Psoas muscle (tissue), 7 donors: ENCODE data around the gene RGS21. TPM values are rescaled to one million over a fixed set of nuclear protein-coding genes. Genes with fewer than 3 reads are reported as not detected.

Experiments used
- polyA plus RNA-seq, 3 donors: library from polyadenylated mRNA; stranded (reverse); fragments of 200-250 nt; gene quantifications; one replicate each; pipeline ENCODE4 v1.2.3, GENCODE V29; 2013
- total RNA-seq, 4 donors: library from RNA; stranded (reverse); fragmentation: NEBNext Ultra II Directional in 2 of 4; extraction: Animal tissue kit (Norgen Biotek cat#: 25700) in 2 of 4; gene quantifications; one replicate each; pipeline versions ENCODE4 v1.2.1 to v1.2.4, GENCODE V29; 2021 to 2023
- donor health status: healthy with polysubstance abuse.
- donor health status: DM: no; HTN: no; CAD: no; lungs with moderate emphysema.
- donor health status: Bipolar disorder and iron deficiency.
- donor health status: healthy.
- donor health status: DM: no; HTN: no; CAD: no.
- donor health status: DM: no; HTN: no; CAD: no.
- donor health status: DM: yes; HTN: yes; CAD: no.

RGS21 gene
- total and polyA plus RNA-seq, 7 donors = not detected

Other genes with a start within 250 kb of the RGS21 start
- gene RGS18, start 158.5 kb upstream of the RGS21 start, total RNA-seq = 1 to 10 TPM in 2 of 4 donors, under 1 TPM in 2; 0.24 to 1.2 (median 0.64) TPM
- gene RGS18, start 158.5 kb upstream of the RGS21 start, polyA plus RNA-seq = under 1 TPM; 0.11 to 0.26 (median 0.19) TPM